GM21529 (cell line): ENCODE measurements around the gene VSIR.
A peak's percentile ranks its signal among the peaks of the same experiment; 100 is the strongest.

ENCODE experiments used
- ATAC-seq: cut with Tn5 transposase; IDR thresholded peaks from one replicate; pipeline ENCODE4 v1.9.1; 2021; ENCODE audit not compliant: unreplicated experiment

Gene VSIR

GRCh38 chr10:71807557-71808510 lies 34.5 kb upstream of the VSIR start:
- ATAC-seq, result no peak

- no peak for ATAC-seq
Observed at GRCh38 chr10:71806704-71807556, 33.6 kb upstream of the VSIR start.

DNA sequence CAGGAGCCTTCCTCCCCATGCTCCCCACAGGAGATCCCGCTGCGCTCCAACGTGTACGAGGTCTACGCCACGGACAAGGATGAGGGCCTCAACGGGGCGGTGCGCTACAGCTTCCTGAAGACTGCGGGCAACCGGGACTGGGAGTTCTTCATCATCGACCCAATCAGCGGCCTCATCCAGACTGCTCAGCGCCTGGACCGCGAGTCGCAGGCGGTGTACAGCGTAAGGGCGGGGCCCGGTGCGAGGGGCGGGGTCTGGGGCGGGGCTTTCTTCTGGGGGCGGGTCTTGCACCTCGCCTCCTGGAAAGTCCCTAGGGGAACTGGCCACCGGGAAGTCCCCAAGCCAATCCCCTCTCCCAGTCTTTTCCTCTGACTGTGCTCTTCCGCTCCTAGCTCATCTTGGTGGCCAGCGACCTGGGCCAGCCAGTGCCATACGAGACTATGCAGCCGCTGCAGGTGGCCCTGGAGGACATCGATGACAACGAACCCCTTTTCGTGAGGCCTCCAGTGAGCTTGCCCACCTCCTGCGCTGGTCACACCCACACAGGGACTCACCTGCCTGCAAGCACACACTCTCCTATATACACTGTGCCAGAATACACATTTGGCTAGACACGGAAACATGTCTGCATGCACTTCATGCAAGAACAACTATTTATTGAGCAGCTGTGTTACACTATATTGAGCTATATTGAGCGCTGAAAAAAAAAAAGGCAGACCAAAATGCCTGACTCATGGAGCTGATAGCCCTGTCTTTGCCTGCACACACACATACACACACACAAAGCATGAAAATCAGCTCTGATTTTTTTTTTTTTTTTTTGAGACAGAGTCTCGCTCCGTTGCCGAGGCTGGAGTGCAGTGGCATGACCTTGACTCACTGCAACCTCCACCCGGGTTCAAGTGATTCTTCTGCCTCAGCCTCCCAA lies 32.7 kb upstream of the VSIR start:
- no peak for ATAC-seq

DNA sequence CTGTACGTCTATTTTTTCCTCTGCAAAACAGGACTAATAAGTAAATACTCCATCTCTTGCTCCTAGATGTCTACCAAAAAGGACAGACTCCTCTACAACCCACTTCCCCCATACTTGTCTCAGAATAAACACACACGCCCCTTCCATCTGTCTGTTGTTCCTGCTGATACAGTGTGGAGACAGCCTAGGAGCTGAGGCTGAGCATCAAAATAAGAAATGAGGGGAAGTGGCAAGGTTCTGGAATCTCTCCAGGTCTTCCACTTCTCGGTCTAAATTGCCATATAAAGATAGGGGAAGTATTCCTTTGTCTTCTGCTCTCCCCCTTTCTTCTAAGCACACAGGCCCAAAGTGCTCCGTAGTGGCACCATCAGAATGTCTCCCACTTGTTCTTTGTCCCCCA lies 30.8 kb upstream of the VSIR start:
- ATAC-seq, result no peak

DNA sequence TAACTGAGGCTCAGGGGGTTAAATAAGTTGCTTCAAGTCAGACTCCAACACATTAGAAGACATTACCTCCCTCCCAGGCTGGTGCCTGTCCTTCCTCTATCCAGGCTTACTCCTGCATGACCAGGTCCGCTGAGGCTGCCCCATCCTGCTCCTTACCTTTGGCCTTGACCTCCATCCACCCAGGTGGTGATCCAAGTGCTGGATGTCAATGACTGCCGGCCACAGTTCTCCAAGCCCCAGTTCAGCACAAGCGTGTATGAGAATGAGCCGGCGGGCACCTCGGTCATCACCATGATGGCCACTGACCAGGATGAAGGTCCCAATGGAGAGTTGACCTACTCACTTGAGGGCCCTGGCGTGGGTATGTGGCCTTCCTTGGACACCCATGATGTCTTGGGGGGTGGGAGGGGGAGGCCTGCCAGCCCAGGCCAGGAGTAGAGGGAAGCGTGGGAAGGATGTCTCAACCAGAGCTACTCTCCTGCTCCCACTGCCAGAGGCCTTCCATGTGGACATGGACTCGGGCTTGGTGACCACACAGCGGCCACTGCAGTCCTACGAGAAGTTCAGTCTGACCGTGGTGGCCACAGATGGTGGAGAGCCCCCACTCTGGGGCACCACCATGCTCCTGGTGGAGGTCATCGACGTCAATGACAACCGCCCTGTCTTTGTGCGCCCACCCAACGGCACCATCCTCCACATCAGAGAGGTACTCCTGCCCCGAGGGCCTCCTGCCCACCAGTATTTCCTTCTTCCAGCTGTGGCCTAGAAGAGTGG lies 29.6 kb upstream of the VSIR start:
- no peak for ATAC-seq

DNA sequence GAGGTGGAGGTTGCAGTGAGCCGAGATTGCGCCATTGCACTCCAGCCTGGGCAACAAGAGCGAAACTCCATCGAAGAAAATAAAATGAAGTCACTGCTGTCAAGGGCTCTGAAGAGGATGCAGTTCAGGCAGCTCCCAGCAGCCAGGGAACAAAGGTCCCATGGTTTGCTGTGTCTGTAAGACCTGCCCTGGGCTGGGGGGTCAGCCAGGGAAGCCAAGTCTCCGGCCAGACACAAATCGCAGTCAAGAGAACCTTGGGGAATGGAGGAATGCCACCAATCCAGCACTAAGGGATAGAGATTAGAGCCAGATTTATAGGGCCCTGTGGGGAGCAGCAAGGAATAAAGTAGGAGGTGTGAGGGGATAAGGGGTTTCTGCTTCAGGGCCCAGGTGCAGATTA lies 28.9 kb upstream of the VSIR start:
- no peak for ATAC-seq

DNA sequence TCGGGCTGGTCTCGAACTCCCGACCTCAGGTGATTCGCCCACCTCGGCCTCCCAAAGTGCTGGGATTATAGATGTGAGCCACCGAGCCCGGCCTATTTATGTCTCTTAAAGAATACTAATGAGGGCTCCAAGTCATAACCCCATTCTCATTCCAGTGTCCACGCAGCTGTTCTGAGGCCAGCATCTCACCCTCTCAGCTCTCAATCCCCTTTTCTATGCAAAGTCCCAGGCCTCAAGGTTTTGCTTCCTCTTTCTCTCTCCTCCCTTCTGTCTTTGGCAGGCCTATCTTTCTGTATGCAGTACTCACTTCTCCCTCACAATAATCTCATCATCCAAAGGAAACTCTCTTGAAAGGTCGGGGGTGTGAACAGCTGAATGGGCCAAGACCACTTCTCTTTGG lies 28.0 kb upstream of the VSIR start:
- ATAC-seq, result peak; percentile 87

DNA sequence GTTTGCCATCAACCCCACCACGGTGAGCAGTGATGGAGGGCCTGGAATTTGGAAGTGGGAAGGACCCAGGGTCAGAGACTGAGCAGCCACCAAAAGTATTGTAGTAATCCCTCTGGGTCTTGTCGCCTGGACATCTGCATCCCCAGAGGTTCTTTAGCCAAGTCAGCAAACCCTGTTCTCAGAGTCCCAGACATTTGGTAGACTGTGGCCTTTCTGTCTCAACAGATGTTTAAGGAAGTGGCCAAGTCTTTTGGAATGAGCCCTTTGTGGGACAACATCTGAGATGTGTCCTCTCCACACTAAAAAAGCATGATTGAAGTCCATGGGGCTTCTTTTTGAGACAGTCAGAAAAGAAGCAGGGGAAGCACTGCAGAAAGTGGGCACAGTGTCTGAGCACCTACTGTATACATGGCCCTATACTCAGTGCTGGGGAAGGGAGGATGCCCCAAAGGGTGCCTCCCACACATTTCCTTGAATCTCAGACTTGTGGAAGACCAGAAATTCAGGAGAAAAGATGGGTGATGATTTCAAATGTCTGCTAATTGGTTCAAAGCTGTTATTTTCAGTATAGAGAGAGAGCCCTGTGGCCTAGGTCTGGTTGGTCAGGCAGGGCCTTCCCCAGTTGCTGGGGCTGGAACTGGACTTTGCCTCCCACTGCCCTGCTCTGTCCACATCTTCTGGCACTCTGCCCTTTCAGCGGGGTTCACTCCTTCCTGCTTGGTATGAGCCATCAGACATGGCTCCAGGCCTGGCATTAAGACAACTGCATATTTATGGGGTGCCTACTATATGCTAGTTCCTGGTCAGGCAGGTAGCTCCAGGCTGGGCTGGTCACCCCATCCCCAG lies 26.5 kb upstream of the VSIR start:
- ATAC-seq, result no peak

GRCh38 chr10:71799112-71799511 lies 25.8 kb upstream of the VSIR start:
- ATAC-seq, result no peak

GRCh38 chr10:71798308-71798624 lies 24.9 kb upstream of the VSIR start:
- no peak for ATAC-seq

- ATAC-seq, result no peak
Observed at GRCh38 chr10:71797533-71798307, 24.4 kb upstream of the VSIR start.

DNA sequence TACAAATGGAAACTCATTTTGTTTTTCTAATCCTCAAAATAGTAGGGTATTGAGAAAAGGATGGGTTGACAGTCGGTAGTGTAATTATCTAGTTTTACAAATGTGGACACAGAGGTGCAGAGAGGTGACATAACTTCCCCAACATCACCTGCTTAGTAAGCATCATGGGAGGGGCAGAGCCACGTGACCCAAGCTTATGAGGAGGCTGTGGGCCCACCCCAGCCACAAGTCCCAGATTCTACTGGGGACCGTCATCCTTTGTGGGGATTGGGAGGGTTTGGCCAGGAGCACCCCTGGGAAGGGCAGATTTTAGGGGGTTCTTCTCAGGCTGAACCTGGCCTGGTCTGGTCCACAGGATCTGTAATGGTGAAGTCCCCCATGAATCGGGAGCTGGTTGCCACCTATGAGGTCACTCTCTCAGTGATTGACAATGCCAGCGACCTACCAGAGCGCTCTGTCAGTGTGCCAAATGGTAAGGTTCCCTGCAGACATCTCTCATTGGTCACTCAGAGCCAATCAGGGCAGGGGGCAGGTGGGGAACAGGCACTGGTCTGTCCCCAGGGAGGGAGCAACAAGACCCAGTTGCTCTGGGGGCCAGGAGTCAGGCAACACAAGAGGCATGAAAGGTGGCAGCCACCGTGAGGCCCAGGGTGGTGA lies 23.6 kb upstream of the VSIR start:
- ATAC-seq, result no peak

DNA sequence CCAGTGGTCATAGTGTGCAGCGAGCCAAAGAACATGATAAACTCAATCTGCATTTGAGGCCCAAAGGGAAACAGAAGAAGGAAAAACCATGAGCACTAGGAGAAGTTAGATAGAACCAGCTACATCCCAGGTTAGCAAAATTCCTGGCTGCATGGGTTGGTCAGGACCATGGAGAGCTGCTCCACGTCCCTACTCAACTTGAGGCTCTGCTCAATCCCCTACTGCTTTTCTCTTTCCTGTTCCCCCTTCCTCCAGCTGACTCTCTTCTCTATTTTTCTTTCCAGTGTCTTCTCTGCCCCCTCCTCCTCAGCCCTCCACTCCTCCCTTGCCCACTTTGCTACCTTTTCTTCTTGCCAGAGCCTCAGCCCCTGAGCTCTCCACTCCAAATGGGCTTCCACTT lies 21.9 kb upstream of the VSIR start:
- ATAC-seq, result no peak

- peak; percentile 70 for ATAC-seq
Observed at GRCh38 chr10:71790749-71791440, 17.6 kb upstream of the VSIR start.

GRCh38 chr10:71789871-71790270 lies 16.6 kb upstream of the VSIR start:
- ATAC-seq, result no peak

- ATAC-seq, result no peak
Observed at GRCh38 chr10:71788954-71789353, 15.6 kb upstream of the VSIR start.

- no peak for ATAC-seq
Observed at GRCh38 chr10:71784679-71785272, 11.5 kb upstream of the VSIR start.
